ENCODE results near the gene MAMDC2. TPM values are rescaled to one million over a fixed set of nuclear protein-coding genes. Genes with fewer than 3 reads are reported as not detected.

Gene MAMDC2
- total and polyA plus RNA-seq, 2 of the 8 experiments (the other 6 are each of a cell fraction or from before 2014, with no cell fraction given): 6.1 to 15.4 TPM

DNA sequence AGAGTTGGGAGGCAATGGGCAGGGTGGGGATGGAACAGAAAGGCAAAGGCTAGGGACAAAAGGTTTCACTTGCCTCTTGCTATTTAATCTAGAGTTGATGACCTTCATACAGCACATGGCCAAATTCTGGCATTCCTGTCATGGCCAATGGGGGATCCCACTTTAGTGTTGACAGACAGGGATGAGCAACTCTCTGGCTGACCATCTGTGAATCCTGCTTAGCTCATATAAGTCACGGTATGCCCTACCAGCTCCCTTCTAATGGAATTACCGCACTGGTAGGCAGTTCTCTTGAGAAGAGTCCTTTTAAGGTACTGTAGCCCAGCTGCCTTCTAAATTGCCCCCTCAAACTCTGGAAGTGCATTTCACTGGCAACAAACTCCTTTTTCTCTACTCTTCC, 76.1 kb downstream of the MAMDC2 start (continued):
- TF ChIP-seq TAF1 (IDR thresholded peaks at IDR 0.05; ENCODE audit: low read depth, low read length) (no peak), EP300 (IDR thresholded peaks at IDR 0.05; ENCODE audit: borderline replicate concordance in 1 of 2, low read depth in 2 of 2, low read length in 2 of 2) (no peak)

Measured in H1 (cell line).